HepG2 (cell line): ENCODE measurements around the gene ICAM5. TPM values are rescaled to one million over a fixed set of nuclear protein-coding genes. Genes with fewer than 3 reads are reported as not detected.

ENCODE experiments used
- ATAC-seq: fragments of 200-7000 bp; cut with Tn5 transposase; 3 replicates; pipeline ENCODE4 v1.9.1; 2020; ENCODE audit warnings: mild to moderate bottlenecking, moderate library complexity
- BruUV-seq: library from RNA; stranded (reverse); fragments of 400-500 nt; replicated peaks from 2 replicates; lab custom pipeline; 2021; lab: Mats Ljungman, UMichigan
- CTCF ChIA-PET: fragments of 300-600 bp; formaldehyde crosslinking; extraction: SDS; loops from one replicate; lab custom pipeline; 2021; ENCODE audit warnings: low total read pairs, inconsistent platforms, low intra/inter-chr PET ratio; lab: Yijun Ruan, JAX
- POLR2A ChIA-PET: fragments of 350-600 bp; sonication (Branson Sonifier 250); formaldehyde crosslinking; loops from one replicate; lab custom pipeline; 2020; ENCODE audit warnings: antibody characterized with exemption, inconsistent platforms; lab: Yijun Ruan, JAX
- DNase-seq: peaks from one replicate; pipeline ENCODE4 v3.0.0-alpha.2; 2015; ENCODE audit warnings: low spot score
- FAIRE-seq: peaks from 3 replicates; lab custom pipeline; 2011; peaks lifted over from hg19 to GRCh38; lab: Jason Lieb, UNC
- H2AFZ ChIP-seq: one replicate; pipeline ENCODE4 v1.6.1; 2011; ENCODE audit warnings: low read length, inconsistent platforms
- H3K27ac ChIP-seq: fragments of 300-600 bp; 3 replicates; pipeline ENCODE4 v1.8.0; 2011; ENCODE audit warnings: mixed run types, mild to moderate bottlenecking, mixed read lengths, low read length, inconsistent platforms; ENCODE audit not compliant: insufficient read depth; ENCODE audit errors: extremely low read length
- H3K27me3 ChIP-seq, 2 experiments: fragments of 200-600 bp in 1 of 2; 2 replicates in 1 of 2; 3 replicates in 1 of 2; pipeline versions ENCODE4 v1.6.0 to v1.8.0; 2011; ENCODE audit warnings: low read length in 2 of 2, mild to moderate bottlenecking in 2 of 2, moderate library complexity in 2 of 2, inconsistent platforms in 1 of 2; ENCODE audit not compliant: insufficient read depth in 2 of 2, control insufficient read depth in 1 of 2
- H3K36me3 ChIP-seq, 2 experiments: fragments of 200-600 bp in 1 of 2; replicated peaks in 1 of 2; 2 replicates in 1 of 2; 3 replicates in 1 of 2; pipeline versions ENCODE4 v1.5.1 to v1.8.0; 2011; ENCODE audit warnings: low read length in 2 of 2, inconsistent platforms in 1 of 2; ENCODE audit not compliant: insufficient read depth in 2 of 2, control insufficient read depth in 1 of 2
- H3K4me1 ChIP-seq: 2 replicates; pipeline ENCODE4 v1.5.1; 2012; ENCODE audit warnings: low read length, inconsistent platforms; ENCODE audit not compliant: insufficient read depth
- H3K4me2 ChIP-seq: 2 replicates; pipeline ENCODE4 v1.6.0; 2011; ENCODE audit warnings: low read depth, low read length, inconsistent platforms
- H3K4me3 ChIP-seq, 3 experiments: fragments of 200-600 bp in 1 of 3; sonication (generic), shearing (Covaris generic) in 1 of 3; replicated peaks in 1 of 3; 2 replicates each; pipeline ENCODE4 v1.5.1; 2011 to 2016; ENCODE audit warnings: low read length in 3 of 3, inconsistent platforms in 2 of 3, low read depth in 2 of 3, mild to moderate bottlenecking in 2 of 3, control low read depth in 1 of 3, mixed read lengths in 1 of 3; ENCODE audit not compliant: insufficient read depth in 1 of 3
- H3K79me2 ChIP-seq: one replicate; pipeline ENCODE4 v1.6.1; 2011; ENCODE audit warnings: low read length, inconsistent platforms; ENCODE audit not compliant: insufficient read depth
- H3K9ac ChIP-seq: 2 replicates; pipeline ENCODE4 v1.6.0; 2011; ENCODE audit warnings: mild to moderate bottlenecking, low read depth, low read length, inconsistent platforms; ENCODE audit not compliant: insufficient read depth
- H3K9me3 ChIP-seq: 2 replicates; pipeline ENCODE4 v1.5.1; 2012; ENCODE audit warnings: mild to moderate bottlenecking, low read length
- H4K20me1 ChIP-seq: 2 replicates; pipeline ENCODE4 v1.6.0; 2011; ENCODE audit warnings: inconsistent platforms, mild to moderate bottlenecking, low read length, moderate library complexity; ENCODE audit not compliant: insufficient read depth
- ATF7-NPFF ChIP-seq: sonication (generic); formaldehyde crosslinking; IDR thresholded peaks from 2 replicates; pipeline ENCODE4 v1.8.1; 2023; ENCODE audit warnings: mild to moderate bottlenecking, low read depth, missing genetic modification reagents, moderate library complexity
- JDP2 ChIP-seq: sonication (generic); formaldehyde crosslinking; IDR thresholded peaks from 2 replicates; pipeline ENCODE4 v1.8.1; 2022; ENCODE audit warnings: missing genetic modification reagents, borderline replicate concordance
- NAIF1 ChIP-seq: sonication (generic); formaldehyde crosslinking; IDR thresholded peaks from 2 replicates; pipeline ENCODE4 v1.5.0; 2020; ENCODE audit warnings: mild to moderate bottlenecking, missing genetic modification reagents, borderline replicate concordance
- PCBP1 ChIP-seq: fragments of 200-400 bp; formaldehyde crosslinking; IDR thresholded peaks from 2 replicates; pipeline ENCODE4 v1.6.1; 2017; ENCODE audit warnings: mild to moderate bottlenecking, low read depth, low read length, borderline replicate concordance
- RBFOX2 ChIP-seq: fragments of 200-400 bp; formaldehyde crosslinking; IDR thresholded peaks from 2 replicates; pipeline ENCODE4 v1.6.1; 2017; ENCODE audit warnings: low read depth, mild to moderate bottlenecking, low read length
- TCF7L2 ChIP-seq: IDR thresholded peaks from 2 replicates; pipeline ENCODE4 v1.6.1; 2011; ENCODE audit warnings: mild to moderate bottlenecking, low read depth, low read length, moderate library complexity
- ZNF3 ChIP-seq: IDR thresholded peaks from 2 replicates; pipeline ENCODE4 v1.7.0; 2017; ENCODE audit warnings: inconsistent platforms
- WGBS: methylation state at CpG from one replicate; pipeline ENCODE4 v1.1.6; 2017; ENCODE audit warnings: low lambda C conversion rate; 5-methylcytosine and 5-hydroxymethylcytosine counted together
- in situ Hi-C: cut with HindIII; loops from 2 replicates; pipeline ENCODE4 v1.10.0; 2017; ENCODE audit warnings: low pct_unique_long_range_greater_than_20kb; ENCODE audit not compliant: extremely low pct_ligation_motif_present
- intact Hi-C: fragments of 100-400 bp; cut with micrococcal nuclease; formaldehyde crosslinking; loops from one replicate; pipeline ENCODE4 v1.10.0; 2022; ENCODE audit not compliant: unreplicated experiment
- polyA plus RNA-seq, 8 experiments: library from polyadenylated mRNA; depleted of rRNA in 3 of 8; stranded (reverse) in 7 of 8; unstranded in 1 of 8; fragments of >200 nt; fragmentation: Illumina TruSeq in 4 of 8; extraction: Trizol in 4 of 8; gene quantifications; 2 replicates each; pipeline versions ENCODE4 v1.2.1 to v1.2.3, GENCODE V29; 2011 to 2016; ENCODE audit warnings: low read depth in 4 of 8, missing spikeins in 1 of 8, mixed read lengths in 1 of 8; ENCODE audit not compliant: insufficient read depth in 1 of 8
- total RNA-seq, 5 experiments: library from RNA; depleted of rRNA; stranded (reverse); fragments of >200 nt; fragmentation: Illumina TruSeq; extraction: Trizol; gene quantifications; 2 replicates each; pipeline ENCODE4 v1.2.3, GENCODE V29; 2016; ENCODE audit warnings: low read depth in 1 of 5
- TF ChIP-seq, protein P1 (sequence below): sonication (generic); formaldehyde crosslinking; IDR thresholded peaks from 2 replicates; pipeline ENCODE4 v1.4.0; 2020; ENCODE audit warnings: mild to moderate bottlenecking, missing genetic modification reagents, borderline replicate concordance
- TF ChIP-seq, protein P2 (sequence below): sonication (generic); formaldehyde crosslinking; IDR thresholded peaks from 2 replicates; pipeline ENCODE4 v1.4.0; 2020; ENCODE audit warnings: mild to moderate bottlenecking, missing genetic modification reagents
- TF ChIP-seq, protein P3 (sequence below), 2 experiments: sonication (generic) in 1 of 2; formaldehyde crosslinking in 1 of 2; IDR thresholded peaks; 2 replicates each; pipeline versions ENCODE4 v1.5.1 to v1.6.1; 2011 to 2020; ENCODE audit warnings: borderline replicate concordance in 1 of 2, low read depth in 1 of 2, low read length in 1 of 2, mild to moderate bottlenecking in 1 of 2, missing genetic modification reagents in 1 of 2, moderate library complexity in 1 of 2

Gene ICAM5
- total and polyA plus RNA-seq, 2 of the 13 experiments (the other 11 are each of a cell fraction or from before 2014, with no cell fraction given) = 0.46 to 1.6 TPM

DNA sequence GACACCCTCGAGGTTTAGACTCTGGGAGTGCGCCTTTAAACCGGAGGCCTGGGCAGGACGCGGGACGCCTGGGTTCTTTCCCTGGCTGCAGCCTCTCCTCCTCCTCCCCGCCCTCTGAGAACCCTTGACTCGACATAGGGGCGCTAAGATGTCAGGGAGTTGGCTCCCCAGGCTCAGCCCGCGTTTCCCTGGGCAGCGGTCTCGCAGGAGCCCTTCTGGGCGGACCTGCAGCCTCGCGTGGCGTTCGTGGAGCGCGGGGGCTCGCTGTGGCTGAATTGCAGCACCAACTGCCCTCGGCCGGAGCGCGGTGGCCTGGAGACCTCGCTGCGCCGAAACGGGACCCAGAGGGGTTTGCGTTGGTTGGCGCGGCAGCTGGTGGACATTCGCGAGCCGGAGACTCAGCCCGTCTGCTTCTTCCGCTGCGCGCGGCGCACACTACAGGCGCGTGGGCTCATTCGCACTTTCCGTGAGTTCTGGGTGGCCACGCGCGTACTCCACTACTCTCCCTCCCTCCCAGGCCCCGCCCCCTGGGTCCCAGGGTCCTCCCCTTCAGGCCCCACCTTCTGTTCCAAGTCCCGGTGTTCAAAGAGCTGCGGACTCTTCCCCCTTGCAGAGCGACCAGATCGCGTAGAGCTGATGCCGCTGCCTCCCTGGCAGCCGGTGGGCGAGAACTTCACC is 1.3 kb downstream of the ICAM5 start:
- ChIA-PET CTCF (no interaction called here), POLR2A (interaction anchor here (0.6 to 7.3 kb wide), 7 partner anchors 11 to 98 kb away, joined by 3 to 149 read pairs (median 4); partner anchors contain the start of genes ICAM1, RAVER1 and TYK2)
- H3K9me3 ChIP-seq = no peaks in the 10 kb centered on the region
- no peak overlapping the region for H2AFZ ChIP-seq
- peaks cover 75% of the 10 kb centered on the region for H3K4me1 ChIP-seq
- intact Hi-C loops (no loop called here), in situ Hi-C loops (no loop called here)
- FAIRE-seq = peak; percentile 42
- no TSS peak for BruUV-seq
- H3K27ac ChIP-seq = no peak overlapping the region
- under 1% methylated on average over 15 of the region's 57 CpGs for WGBS
- ATAC-seq = peak; percentile 16
- H3K79me2 ChIP-seq = no peaks in the 10 kb centered on the region
- peaks cover 0 to 20% of the 10 kb centered on the region in 2 experiments; a peak in 3 of 5 replicates for H3K27me3 ChIP-seq
- 0 out of 2 replicates have a peak overlapping the region, but pooled peaks have one; percentile 31 for H3K9ac ChIP-seq
- peak overlapping the region; percentile 52 to 79 (median 62) for H3K4me3 ChIP-seq
- no peaks in the 10 kb centered on the region; a peak in 2 of 5 replicates for H3K36me3 ChIP-seq
- no peaks in the 10 kb centered on the region for H4K20me1 ChIP-seq
- peak; percentile 43 for DNase-seq
- H3K4me2 ChIP-seq = peak overlapping the region; percentile 97
- TF ChIP-seq NAIF1 (CRISPR knock-in tag) (no peak), ATF7-NPFF (CRISPR knock-in tag) (0 out of 2 replicates have a peak, but pooled peaks have one; percentile 29), JDP2 (CRISPR knock-in tag) (no peak), PCBP1 (0 out of 2 replicates have a peak, but pooled peaks have one; percentile 19), ZNF3 (CRISPR knock-in tag) (no peak), RBFOX2 (0 out of 2 replicates have a peak, but pooled peaks have one; percentile 23), TCF7L2 (no peak)
- TF ChIP-seq, protein P1, sequence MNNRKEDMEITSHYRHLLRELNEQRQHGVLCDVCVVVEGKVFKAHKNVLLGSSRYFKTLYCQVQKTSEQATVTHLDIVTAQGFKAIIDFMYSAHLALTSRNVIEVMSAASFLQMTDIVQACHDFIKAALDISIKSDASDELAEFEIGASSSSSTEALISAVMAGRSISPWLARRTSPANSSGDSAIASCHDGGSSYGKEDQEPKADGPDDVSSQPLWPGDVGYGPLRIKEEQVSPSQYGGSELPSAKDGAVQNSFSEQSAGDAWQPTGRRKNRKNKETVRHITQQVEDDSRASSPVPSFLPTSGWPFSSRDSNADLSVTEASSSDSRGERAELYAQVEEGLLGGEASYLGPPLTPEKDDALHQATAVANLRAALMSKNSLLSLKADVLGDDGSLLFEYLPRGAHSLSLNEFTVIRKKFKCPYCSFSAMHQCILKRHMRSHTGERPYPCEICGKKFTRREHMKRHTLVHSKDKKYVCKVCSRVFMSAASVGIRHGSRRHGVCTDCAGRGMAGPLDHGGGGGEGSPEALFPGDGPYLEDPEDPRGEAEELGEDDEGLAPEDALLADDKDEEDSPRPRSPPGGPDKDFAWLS (CRISPR knock-in tag) = no peak
- TF ChIP-seq, protein P2, sequence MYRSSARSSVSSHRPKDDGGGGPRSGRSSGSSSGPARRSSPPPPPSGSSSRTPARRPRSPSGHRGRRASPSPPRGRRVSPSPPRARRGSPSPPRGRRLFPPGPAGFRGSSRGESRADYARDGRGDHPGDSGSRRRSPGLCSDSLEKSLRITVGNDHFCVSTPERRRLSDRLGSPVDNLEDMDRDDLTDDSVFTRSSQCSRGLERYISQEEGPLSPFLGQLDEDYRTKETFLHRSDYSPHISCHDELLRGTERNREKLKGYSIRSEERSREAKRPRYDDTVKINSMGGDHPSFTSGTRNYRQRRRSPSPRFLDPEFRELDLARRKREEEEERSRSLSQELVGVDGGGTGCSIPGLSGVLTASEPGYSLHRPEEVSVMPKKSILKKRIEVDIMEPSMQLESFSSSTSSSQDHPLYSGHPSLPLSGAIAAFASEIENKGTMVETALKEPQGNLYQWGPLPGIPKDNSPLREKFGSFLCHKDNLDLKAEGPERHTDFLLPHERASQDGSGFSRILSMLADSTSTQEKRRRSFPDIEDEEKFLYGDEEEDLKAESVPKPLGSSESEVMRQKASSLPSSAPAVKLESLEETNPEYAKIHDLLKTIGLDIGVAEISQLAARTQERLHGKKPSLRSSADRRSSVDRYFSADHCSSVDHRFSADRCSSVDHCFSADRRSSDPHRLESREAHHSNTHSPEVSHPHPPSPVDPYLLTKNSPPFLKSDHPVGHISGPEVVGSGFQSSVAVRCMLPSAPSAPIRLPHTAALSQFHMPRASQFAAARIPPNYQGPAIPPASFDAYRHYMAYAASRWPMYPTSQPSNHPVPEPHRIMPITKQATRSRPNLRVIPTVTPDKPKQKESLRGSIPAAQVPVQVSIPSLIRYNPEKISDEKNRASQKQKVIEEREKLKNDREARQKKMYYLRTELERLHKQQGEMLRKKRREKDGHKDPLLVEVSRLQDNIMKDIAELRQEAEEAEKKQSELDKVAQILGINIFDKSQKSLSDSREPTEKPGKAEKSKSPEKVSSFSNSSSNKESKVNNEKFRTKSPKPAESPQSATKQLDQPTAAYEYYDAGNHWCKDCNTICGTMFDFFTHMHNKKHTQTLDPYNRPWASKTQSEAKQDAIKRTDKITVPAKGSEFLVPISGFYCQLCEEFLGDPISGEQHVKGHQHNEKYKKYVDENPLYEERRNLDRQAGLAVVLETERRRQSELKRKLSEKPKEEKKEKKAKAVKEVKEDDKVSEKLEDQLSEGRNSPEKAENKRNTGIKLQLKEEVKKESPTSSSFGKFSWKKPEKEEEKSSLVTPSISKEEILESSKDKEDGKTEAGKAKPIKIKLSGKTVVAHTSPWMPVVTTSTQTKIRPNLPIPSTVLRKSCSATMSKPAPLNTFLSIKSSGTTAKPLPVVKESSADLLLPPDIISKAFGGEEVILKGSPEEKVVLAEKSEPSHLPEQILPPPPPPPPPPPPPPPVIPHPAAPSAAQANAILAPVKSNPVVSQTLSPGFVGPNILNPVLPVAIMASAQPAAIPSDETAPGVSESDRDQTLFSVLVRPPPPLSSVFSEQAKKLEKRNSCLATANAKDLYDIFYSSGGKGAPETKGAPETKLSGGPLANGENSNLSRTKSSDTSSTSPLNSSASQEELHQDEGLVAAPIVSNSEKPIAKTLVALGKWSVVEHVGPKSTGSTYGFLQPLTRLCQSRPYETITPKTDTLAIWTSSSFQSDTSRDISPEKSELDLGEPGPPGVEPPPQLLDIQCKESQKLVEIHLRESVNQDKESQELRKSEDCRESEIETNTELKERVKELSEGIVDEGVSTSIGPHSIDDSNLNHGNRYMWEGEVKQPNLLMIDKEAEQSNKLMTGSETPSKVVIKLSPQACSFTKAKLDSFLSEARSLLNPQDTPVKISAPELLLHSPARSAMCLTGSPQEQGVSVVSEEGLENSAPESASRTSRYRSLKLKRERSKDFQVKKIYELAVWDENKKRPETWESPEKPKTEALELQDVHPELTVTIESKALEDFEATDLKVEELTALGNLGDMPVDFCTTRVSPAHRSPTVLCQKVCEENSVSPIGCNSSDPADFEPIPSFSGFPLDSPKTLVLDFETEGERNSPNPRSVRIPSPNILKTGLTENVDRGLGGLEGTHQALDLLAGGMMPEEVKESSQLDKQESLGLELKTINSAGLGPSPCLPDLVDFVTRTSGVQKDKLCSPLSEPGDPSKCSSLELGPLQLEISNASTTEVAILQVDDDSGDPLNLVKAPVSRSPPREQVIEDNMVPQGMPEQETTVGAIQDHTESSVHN (CRISPR knock-in tag) = no peak
- TF ChIP-seq, protein P3, sequence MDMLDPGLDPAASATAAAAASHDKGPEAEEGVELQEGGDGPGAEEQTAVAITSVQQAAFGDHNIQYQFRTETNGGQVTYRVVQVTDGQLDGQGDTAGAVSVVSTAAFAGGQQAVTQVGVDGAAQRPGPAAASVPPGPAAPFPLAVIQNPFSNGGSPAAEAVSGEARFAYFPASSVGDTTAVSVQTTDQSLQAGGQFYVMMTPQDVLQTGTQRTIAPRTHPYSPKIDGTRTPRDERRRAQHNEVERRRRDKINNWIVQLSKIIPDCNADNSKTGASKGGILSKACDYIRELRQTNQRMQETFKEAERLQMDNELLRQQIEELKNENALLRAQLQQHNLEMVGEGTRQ (IDR thresholded peaks at IDR 0.05; ENCODE audit: low read depth, low read length) = no peak
- TF ChIP-seq, protein P3 (CRISPR knock-in tag; IDR thresholded peaks at IDR 0.05; ENCODE audit: borderline replicate concordance) = no peak
